ENCODE results near the gene THYN1.

DNA sequence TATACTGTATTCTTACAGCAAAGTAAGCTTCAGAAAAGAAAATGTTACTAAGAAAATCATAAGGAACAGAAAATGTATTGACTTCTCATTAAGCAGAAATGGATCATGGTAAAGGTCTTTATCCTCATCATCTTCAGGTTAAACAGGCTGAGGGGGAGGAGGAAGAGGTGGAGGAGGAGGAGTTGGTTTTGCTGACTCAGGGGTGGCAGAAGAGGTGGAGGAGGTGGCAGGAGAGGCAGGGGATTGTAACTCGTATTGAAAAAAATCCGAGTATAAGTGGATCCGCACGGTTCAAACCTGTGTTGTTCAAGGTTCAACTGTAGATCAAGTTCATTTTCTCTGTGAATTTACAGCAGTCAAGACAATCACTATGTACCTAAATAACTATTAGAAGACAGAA is 36.0 kb upstream of the THYN1 start:
- TF ChIP-seq, protein P1, sequence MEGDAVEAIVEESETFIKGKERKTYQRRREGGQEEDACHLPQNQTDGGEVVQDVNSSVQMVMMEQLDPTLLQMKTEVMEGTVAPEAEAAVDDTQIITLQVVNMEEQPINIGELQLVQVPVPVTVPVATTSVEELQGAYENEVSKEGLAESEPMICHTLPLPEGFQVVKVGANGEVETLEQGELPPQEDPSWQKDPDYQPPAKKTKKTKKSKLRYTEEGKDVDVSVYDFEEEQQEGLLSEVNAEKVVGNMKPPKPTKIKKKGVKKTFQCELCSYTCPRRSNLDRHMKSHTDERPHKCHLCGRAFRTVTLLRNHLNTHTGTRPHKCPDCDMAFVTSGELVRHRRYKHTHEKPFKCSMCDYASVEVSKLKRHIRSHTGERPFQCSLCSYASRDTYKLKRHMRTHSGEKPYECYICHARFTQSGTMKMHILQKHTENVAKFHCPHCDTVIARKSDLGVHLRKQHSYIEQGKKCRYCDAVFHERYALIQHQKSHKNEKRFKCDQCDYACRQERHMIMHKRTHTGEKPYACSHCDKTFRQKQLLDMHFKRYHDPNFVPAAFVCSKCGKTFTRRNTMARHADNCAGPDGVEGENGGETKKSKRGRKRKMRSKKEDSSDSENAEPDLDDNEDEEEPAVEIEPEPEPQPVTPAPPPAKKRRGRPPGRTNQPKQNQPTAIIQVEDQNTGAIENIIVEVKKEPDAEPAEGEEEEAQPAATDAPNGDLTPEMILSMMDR (IDR thresholded peaks at IDR 0.05 in 8 of 11, conservative IDR thresholded peaks at IDR 0.05 in 3 of 11), result no peak
- TF ChIP-seq POLR2A (IDR thresholded peaks at IDR 0.05), result no peak
- no peak for TF ChIP-seq POLR2AphosphoS5 (IDR thresholded peaks at IDR 0.05)

Data from spleen (tissue), 7 donors.